ENCODE measurements around the gene STARD9.

DNA sequence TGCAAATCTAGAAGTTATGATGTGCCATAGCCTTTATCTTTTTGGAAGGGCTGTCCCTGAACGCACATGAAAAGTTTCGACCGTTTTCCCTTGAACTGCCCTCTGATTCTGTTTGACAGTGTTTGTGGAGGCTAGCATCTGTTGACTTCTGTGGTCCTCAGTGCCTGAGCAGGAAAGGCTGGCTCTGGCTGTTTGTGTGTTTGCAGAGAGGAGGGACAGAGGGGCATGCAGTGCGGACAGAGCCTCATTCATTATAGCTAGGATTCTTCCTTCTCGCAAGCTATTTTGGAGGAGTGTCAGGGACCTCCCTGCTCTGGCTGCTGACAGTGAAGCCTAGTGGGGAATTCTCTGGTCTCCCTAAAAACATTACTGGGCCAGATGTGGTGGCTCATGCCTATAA is 97.0 kb downstream of the STARD9 start:
- TF ChIP-seq CTCF (conservative IDR thresholded peaks at IDR 0.05) (no peak), EZH2 (IDR thresholded peaks at IDR 0.05; ENCODE audit: low read depth) (no peak)

Measured in PC-9 (cell line).